Measurements from ENCODE around the gene ZBTB20. TPM values are rescaled to one million over a fixed set of nuclear protein-coding genes. Genes with fewer than 3 reads are reported as not detected.

ZBTB20 gene
- total and polyA plus RNA-seq, 3 experiments from 2014 or later = 6.3 to 25.6 (median 6.5) TPM

GRCh38 chr3:114632757-114633424, 514.2 kb downstream of the ZBTB20 start:
- no peaks in the 10 kb centered on the region for H3K27me3 Mint-ChIP-seq
- no peak overlapping the region for H3K27ac ChIP-seq (ENCODE audit: low read depth, low read length)
- DNase-seq = no peak
- ChIA-PET CTCF (no interaction called here), POLR2A (no interaction called here)
- no peaks in the 10 kb centered on the region for H3K27me3 ChIP-seq (ENCODE audit: insufficient read depth, low read length, poor library complexity, severe bottlenecking)
- H3K36me3 ChIP-seq (ENCODE audit: insufficient read depth, low read length) = no peaks in the 10 kb centered on the region
- peaks cover 0 to 6% (median 0%) of the 10 kb centered on the region in 3 donors for H3K4me1 Mint-ChIP-seq
- H3K4me3 ChIP-seq (ENCODE audit: low read length) = no peak overlapping the region
- H3K9me3 Mint-ChIP-seq = peaks cover 12 to 22% (median 18%) of the 10 kb centered on the region in 5 donors
- H3K27ac Mint-ChIP-seq = no peak overlapping the region
- H3K36me3 Mint-ChIP-seq = peaks cover 15 to 27% (median 19%) of the 10 kb centered on the region in 3 donors
- peaks cover 5% of the 10 kb centered on the region for H3K9me3 ChIP-seq (ENCODE audit: low read length)
- no peak overlapping the region for H3K4me3 Mint-ChIP-seq
- no peaks in the 10 kb centered on the region for H3K4me1 ChIP-seq (ENCODE audit: insufficient read depth, low read length)

GRCh38 chr3:114627770-114628169, 519.3 kb downstream of the ZBTB20 start:
- no peak for DNase-seq
- Histone ChIP-seq H3K27ac (ENCODE audit: low read depth, low read length) (no peak overlapping the region), H3K4me1 (ENCODE audit: insufficient read depth, low read length) (no peaks in the 10 kb centered on the region), H3K27me3 (ENCODE audit: insufficient read depth, low read length, poor library complexity, severe bottlenecking) (no peaks in the 10 kb centered on the region), H3K36me3 (ENCODE audit: insufficient read depth, low read length) (no peaks in the 10 kb centered on the region), H3K4me3 (ENCODE audit: low read length) (no peak overlapping the region), H3K9me3 (ENCODE audit: low read length) (no peaks in the 10 kb centered on the region)
- no peak overlapping the region for H3K27ac Mint-ChIP-seq
- ChIA-PET POLR2A (no interaction called here), CTCF (no interaction called here)
- no peak overlapping the region for H3K4me3 Mint-ChIP-seq
- H3K9me3 Mint-ChIP-seq = no peaks in the 10 kb centered on the region
- H3K4me1 Mint-ChIP-seq = peaks cover 0 to 12% (median 0%) of the 10 kb centered on the region in 3 donors
- H3K27me3 Mint-ChIP-seq = peaks cover 0 to 2% of the 10 kb centered on the region in 2 donors
- peaks cover 17 to 22% (median 20%) of the 10 kb centered on the region in 3 donors for H3K36me3 Mint-ChIP-seq

DNA sequence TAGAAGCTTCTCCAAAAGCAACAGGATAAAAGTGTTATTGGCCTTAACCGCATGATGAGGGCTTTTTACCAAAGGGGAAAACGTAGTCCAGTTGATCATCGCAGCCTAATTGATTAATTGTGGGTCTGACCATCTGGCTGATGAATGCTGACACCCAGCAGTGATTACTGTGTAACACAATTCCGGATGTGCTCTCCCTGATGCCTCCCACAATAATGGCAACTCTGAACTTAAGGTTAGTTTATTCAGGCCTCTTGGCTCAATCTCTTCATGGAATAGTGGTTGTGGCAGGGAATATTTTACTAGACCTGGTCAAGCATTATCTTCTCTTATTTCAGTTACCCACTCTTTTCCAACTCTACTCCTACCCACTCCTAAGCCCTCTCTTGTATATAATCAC, 520.3 kb downstream of the ZBTB20 start:
- Histone ChIP-seq H3K9me3 (ENCODE audit: low read length) (no peaks in the 10 kb centered on the region), H3K27ac (ENCODE audit: low read depth, low read length) (no peak overlapping the region), H3K36me3 (ENCODE audit: insufficient read depth, low read length) (no peaks in the 10 kb centered on the region), H3K4me1 (ENCODE audit: insufficient read depth, low read length) (no peaks in the 10 kb centered on the region), H3K27me3 (ENCODE audit: insufficient read depth, low read length, poor library complexity, severe bottlenecking) (no peaks in the 10 kb centered on the region), H3K4me3 (ENCODE audit: low read length) (no peak overlapping the region)
- no peaks in the 10 kb centered on the region for H3K9me3 Mint-ChIP-seq
- DNase-seq = no peak
- POLR2A ChIA-PET = no interaction called here
- CTCF ChIA-PET = no interaction called here
- no peak overlapping the region for H3K4me3 Mint-ChIP-seq
- peak overlapping the region in 1 of 8 donors; percentile 25 for H3K27ac Mint-ChIP-seq
- peaks cover 0 to 2% of the 10 kb centered on the region in 2 donors for H3K27me3 Mint-ChIP-seq
- peaks cover 0 to 8% (median 0%) of the 10 kb centered on the region in 3 donors for H3K4me1 Mint-ChIP-seq
- peaks cover 17 to 22% (median 20%) of the 10 kb centered on the region in 3 donors for H3K36me3 Mint-ChIP-seq

DNA sequence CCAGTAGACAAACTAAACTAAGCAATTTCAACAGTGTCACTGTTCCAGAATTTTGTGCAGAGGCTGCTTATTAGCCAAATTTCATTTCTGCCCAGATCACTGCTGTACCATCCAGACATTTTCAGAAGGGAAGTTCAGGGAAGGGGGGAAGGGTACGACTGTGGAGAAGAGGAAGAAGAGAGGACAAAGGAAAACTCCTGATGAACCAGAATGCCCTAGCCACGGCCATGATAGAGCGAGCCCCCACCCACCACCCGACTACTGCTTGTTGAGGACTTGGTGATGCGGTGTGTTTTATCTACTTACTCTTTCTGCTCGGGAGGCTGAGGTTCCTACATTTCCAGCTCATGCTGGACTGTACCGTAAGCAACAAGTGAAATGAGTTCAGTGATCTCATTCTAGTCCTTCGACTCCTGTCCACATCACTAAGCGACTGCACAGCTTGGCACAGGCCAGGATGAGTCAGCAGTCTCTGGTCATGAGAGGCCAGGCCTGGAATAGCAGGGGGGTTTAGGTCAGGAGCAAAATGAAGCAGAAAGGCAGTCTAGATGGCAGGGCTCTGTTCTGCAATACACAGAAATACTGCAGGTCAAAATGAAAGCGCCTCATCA, 522.4 kb downstream of the ZBTB20 start:
- CTCF ChIA-PET = no interaction called here

DNA sequence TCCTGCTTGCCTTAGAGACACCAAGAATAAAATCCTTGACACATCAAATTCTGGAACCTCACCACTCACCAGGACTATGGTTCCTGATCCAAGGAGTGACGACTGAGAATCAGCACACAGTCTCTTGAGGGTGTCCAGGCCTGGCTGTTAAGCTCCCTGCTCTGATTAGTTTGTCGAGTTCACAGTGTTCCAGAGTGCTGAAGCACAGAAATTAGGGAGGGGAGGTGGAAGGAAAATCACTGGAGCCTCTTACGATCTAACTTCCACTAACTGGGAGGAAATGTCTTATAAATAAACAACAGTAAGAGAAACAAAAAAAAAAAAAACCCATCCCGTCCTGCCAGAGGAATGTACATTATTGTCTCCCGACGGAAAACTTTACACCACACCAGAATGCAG, 523.0 kb downstream of the ZBTB20 start:
- no peak for DNase-seq
- H3K27ac Mint-ChIP-seq = peak overlapping the region in 1 of 8 donors; percentile 6
- Histone ChIP-seq H3K4me1 (ENCODE audit: insufficient read depth, low read length) (no peaks in the 10 kb centered on the region), H3K9me3 (ENCODE audit: low read length) (no peaks in the 10 kb centered on the region), H3K27ac (ENCODE audit: low read depth, low read length) (no peak overlapping the region), H3K36me3 (ENCODE audit: insufficient read depth, low read length) (no peaks in the 10 kb centered on the region), H3K27me3 (ENCODE audit: insufficient read depth, low read length, poor library complexity, severe bottlenecking) (no peaks in the 10 kb centered on the region), H3K4me3 (ENCODE audit: low read length) (no peak overlapping the region)
- no peaks in the 10 kb centered on the region for H3K9me3 Mint-ChIP-seq
- H3K27me3 Mint-ChIP-seq = peaks cover 0 to 2% of the 10 kb centered on the region in 2 donors
- CTCF ChIA-PET = no interaction called here
- H3K36me3 Mint-ChIP-seq = peaks cover 17 to 22% (median 20%) of the 10 kb centered on the region in 3 donors
- H3K4me3 Mint-ChIP-seq = no peak overlapping the region
- H3K4me1 Mint-ChIP-seq = peaks cover 0 to 8% (median 0%) of the 10 kb centered on the region in 3 donors
- POLR2A ChIA-PET = no interaction called here

More for the DNA sequence above, 522.4 kb downstream of the ZBTB20 start:
- no peaks in the 10 kb centered on the region for H3K27me3 ChIP-seq (ENCODE audit: insufficient read depth, low read length, poor library complexity, severe bottlenecking)
- H3K4me1 ChIP-seq (ENCODE audit: insufficient read depth, low read length) = no peaks in the 10 kb centered on the region
- H3K36me3 ChIP-seq (ENCODE audit: insufficient read depth, low read length) = no peaks in the 10 kb centered on the region
- no peaks in the 10 kb centered on the region for H3K9me3 ChIP-seq (ENCODE audit: low read length)
- Mint-ChIP-seq H3K36me3 (peaks cover 17 to 22% (median 20%) of the 10 kb centered on the region in 3 donors), H3K4me3 (no peak overlapping the region), H3K27me3 (peaks cover 0 to 2% of the 10 kb centered on the region in 2 donors), H3K9me3 (no peaks in the 10 kb centered on the region), H3K27ac (no peak overlapping the region), H3K4me1 (peaks cover 0 to 8% (median 0%) of the 10 kb centered on the region in 3 donors)
- H3K4me3 ChIP-seq (ENCODE audit: low read length) = no peak overlapping the region
- no peak overlapping the region for H3K27ac ChIP-seq (ENCODE audit: low read depth, low read length)
- no peak for DNase-seq
- POLR2A ChIA-PET = no interaction called here

GRCh38 chr3:114623420-114624046, 523.6 kb downstream of the ZBTB20 start:
- Mint-ChIP-seq H3K27me3 (peaks cover 0 to 2% of the 10 kb centered on the region in 2 donors), H3K4me3 (no peak overlapping the region), H3K27ac (no peak overlapping the region), H3K36me3 (peaks cover 17 to 22% (median 20%) of the 10 kb centered on the region in 3 donors), H3K4me1 (peaks cover 0 to 8% (median 0%) of the 10 kb centered on the region in 3 donors), H3K9me3 (no peaks in the 10 kb centered on the region)
- no peak for DNase-seq
- no peaks in the 10 kb centered on the region for H3K36me3 ChIP-seq (ENCODE audit: insufficient read depth, low read length)
- CTCF ChIA-PET = no interaction called here
- H3K4me3 ChIP-seq (ENCODE audit: low read length) = no peak overlapping the region
- no peak overlapping the region for H3K27ac ChIP-seq (ENCODE audit: low read depth, low read length)
- no peaks in the 10 kb centered on the region for H3K9me3 ChIP-seq (ENCODE audit: low read length)
- no peaks in the 10 kb centered on the region for H3K27me3 ChIP-seq (ENCODE audit: insufficient read depth, low read length, poor library complexity, severe bottlenecking)
- POLR2A ChIA-PET = no interaction called here
- H3K4me1 ChIP-seq (ENCODE audit: insufficient read depth, low read length) = no peaks in the 10 kb centered on the region

DNA sequence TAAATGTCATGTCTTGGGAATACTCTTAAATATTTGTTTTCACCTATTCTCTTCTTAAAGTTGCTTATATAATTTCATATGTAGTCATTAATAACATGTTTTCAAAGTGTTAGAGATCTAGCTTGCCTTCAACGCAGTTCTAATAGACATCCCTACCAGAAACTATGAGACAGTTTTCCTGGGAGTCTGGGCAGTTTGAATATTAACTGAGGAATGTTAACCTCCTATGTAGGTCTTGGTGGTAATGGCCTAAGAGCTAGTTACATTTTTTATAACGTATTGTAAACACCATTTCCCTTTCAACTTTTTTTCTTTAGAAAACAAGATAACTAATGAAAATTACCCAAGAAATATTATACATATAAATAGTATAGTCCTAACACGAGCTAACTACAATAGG, 525.1 kb downstream of the ZBTB20 start:
- H3K4me1 ChIP-seq (ENCODE audit: insufficient read depth, low read length) = no peaks in the 10 kb centered on the region
- no peaks in the 10 kb centered on the region for H3K9me3 ChIP-seq (ENCODE audit: low read length)
- ChIA-PET CTCF (no interaction called here), POLR2A (no interaction called here)
- no peak overlapping the region for H3K27ac Mint-ChIP-seq
- no peak for DNase-seq
- H3K36me3 Mint-ChIP-seq = peaks cover 17 to 22% (median 20%) of the 10 kb centered on the region in 3 donors
- H3K27me3 ChIP-seq (ENCODE audit: insufficient read depth, low read length, poor library complexity, severe bottlenecking) = no peaks in the 10 kb centered on the region
- H3K36me3 ChIP-seq (ENCODE audit: insufficient read depth, low read length) = no peaks in the 10 kb centered on the region
- H3K27me3 Mint-ChIP-seq = peaks cover 0 to 2% of the 10 kb centered on the region in 2 donors
- H3K9me3 Mint-ChIP-seq = no peaks in the 10 kb centered on the region
- no peak overlapping the region for H3K27ac ChIP-seq (ENCODE audit: low read depth, low read length)
- H3K4me3 ChIP-seq (ENCODE audit: low read length) = no peak overlapping the region
- peaks cover 0 to 2% (median 0%) of the 10 kb centered on the region in 3 donors for H3K4me1 Mint-ChIP-seq
- no peak overlapping the region for H3K4me3 Mint-ChIP-seq

DNA sequence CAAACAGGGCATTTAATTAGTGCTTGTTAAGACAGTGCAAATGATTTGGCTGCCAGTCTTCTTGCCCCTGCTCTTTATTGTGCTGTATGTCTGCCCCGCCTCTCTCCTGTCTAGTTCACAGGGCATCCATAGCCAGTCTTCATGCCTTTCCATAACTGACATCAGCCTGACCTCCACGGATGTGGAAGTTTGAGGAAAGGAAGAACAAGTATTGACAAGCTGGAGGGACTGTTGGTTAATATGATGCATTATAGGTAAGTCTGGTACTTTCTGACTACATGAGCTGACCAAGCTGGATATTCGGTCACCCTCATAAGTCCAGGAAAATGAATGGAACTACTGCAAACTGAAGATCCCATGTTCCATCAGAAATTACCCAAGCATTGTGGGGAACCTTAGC, 527.3 kb downstream of the ZBTB20 start:
- no peak overlapping the region for H3K27ac Mint-ChIP-seq
- DNase-seq = no peak
- H3K4me1 ChIP-seq (ENCODE audit: insufficient read depth, low read length) = no peaks in the 10 kb centered on the region
- H3K36me3 Mint-ChIP-seq = peaks cover 7 to 15% (median 13%) of the 10 kb centered on the region in 3 donors
- H3K4me3 ChIP-seq (ENCODE audit: low read length) = no peak overlapping the region
- no peaks in the 10 kb centered on the region for H3K4me1 Mint-ChIP-seq
- ChIA-PET POLR2A (no interaction called here), CTCF (no interaction called here)
- H3K4me3 Mint-ChIP-seq = no peak overlapping the region
- H3K27ac ChIP-seq (ENCODE audit: low read depth, low read length) = no peak overlapping the region
- H3K9me3 Mint-ChIP-seq = no peaks in the 10 kb centered on the region
- no peaks in the 10 kb centered on the region for H3K9me3 ChIP-seq (ENCODE audit: low read length)
- peaks cover 0 to 2% of the 10 kb centered on the region in 2 donors for H3K27me3 Mint-ChIP-seq
- H3K27me3 ChIP-seq (ENCODE audit: insufficient read depth, low read length, poor library complexity, severe bottlenecking) = no peaks in the 10 kb centered on the region
- no peaks in the 10 kb centered on the region for H3K36me3 ChIP-seq (ENCODE audit: insufficient read depth, low read length)
